Endothelial cell of umbilical vein (primary cell): ENCODE results near the gene MEF2D. TPM values are rescaled to one million over a fixed set of nuclear protein-coding genes. Genes with fewer than 3 reads are reported as not detected.

Source experiments
- BruUV-seq: library from RNA; stranded (reverse); fragments of 400-500 nt; replicated peaks from 2 replicates; lab custom pipeline; 2021; lab: Mats Ljungman, UMichigan
- CTCF ChIA-PET: fragments of 300-600, 350-600 bp; sonication (Branson Sonifier 250); formaldehyde crosslinking; loops from one replicate; lab custom pipeline; 2021; ENCODE audit warnings: antibody characterized with exemption, inconsistent platforms; lab: Charles Lee
- POLR2A ChIA-PET: fragments of 300-600, 350-600 bp; sonication (Branson Sonifier 250); formaldehyde crosslinking; loops from one replicate; lab custom pipeline; 2021; ENCODE audit warnings: antibody characterized with exemption, inconsistent platforms; lab: Charles Lee
- DNase-seq: peaks from one replicate; pipeline ENCODE4 v3.0.0-alpha.2; 2011; ENCODE audit warnings: low read depth, low spot score
- FAIRE-seq: peaks from 2 replicates; lab custom pipeline; 2011; peaks lifted over from hg19 to GRCh38; lab: Jason Lieb, UNC
- H2AFZ ChIP-seq: 2 replicates; pipeline ENCODE4 v1.6.0; 2012; ENCODE audit warnings: low read depth, low read length, control low read depth, inconsistent platforms
- H3K27ac ChIP-seq: 2 replicates; pipeline ENCODE4 v1.5.1; 2011; ENCODE audit warnings: low read depth, mild to moderate bottlenecking, control low read depth, low read length, moderate library complexity; ENCODE audit not compliant: insufficient read depth
- H3K27me3 ChIP-seq, 2 experiments: 2 replicates each; pipeline versions ENCODE4 v1.6.0 to v1.6.1; 2011; ENCODE audit warnings: low read length in 2 of 2, mixed read lengths in 1 of 2; ENCODE audit not compliant: control insufficient read depth in 2 of 2, insufficient read depth in 2 of 2
- H3K36me3 ChIP-seq, 2 experiments: 2 replicates in 1 of 2; 3 replicates in 1 of 2; pipeline ENCODE4 v1.5.1; 2011; ENCODE audit warnings: low read length in 2 of 2, mild to moderate bottlenecking in 1 of 2, moderate library complexity in 1 of 2; ENCODE audit not compliant: control insufficient read depth in 2 of 2, insufficient read depth in 2 of 2; ENCODE audit errors: extremely low read depth in 1 of 2
- H3K4me1 ChIP-seq: 3 replicates; pipeline ENCODE4 v1.5.1; 2011; ENCODE audit warnings: mild to moderate bottlenecking, low read length; ENCODE audit not compliant: control insufficient read depth, insufficient read depth; ENCODE audit errors: extremely low read depth
- H3K4me2 ChIP-seq: 2 replicates; pipeline ENCODE4 v1.6.1; 2011; ENCODE audit warnings: low read length, control low read depth, mixed read lengths; ENCODE audit not compliant: insufficient read depth
- H3K4me3 ChIP-seq, 3 experiments: fragments of 200-600 bp in 1 of 3; sonication (generic), shearing (Covaris generic) in 1 of 3; replicated peaks in 1 of 3; 2 replicates each; pipeline ENCODE4 v1.5.1; 2011 to 2016; ENCODE audit warnings: control low read depth in 3 of 3, low read length in 3 of 3, mild to moderate bottlenecking in 2 of 3, inconsistent platforms in 1 of 3, low read depth in 1 of 3, moderate library complexity in 1 of 3; ENCODE audit not compliant: insufficient read depth in 1 of 3
- H3K79me2 ChIP-seq: 2 replicates; pipeline ENCODE4 v1.6.0; 2012; ENCODE audit warnings: low read length, inconsistent platforms; ENCODE audit not compliant: control insufficient read depth, insufficient read depth
- H3K9ac ChIP-seq: replicated peaks from 2 replicates; pipeline ENCODE3; 2011; ENCODE audit warnings: low read length, control low read depth; ENCODE audit not compliant: insufficient read depth; ENCODE audit errors: extremely low read depth
- H3K9me1 ChIP-seq: replicated peaks from 3 replicates; pipeline ENCODE4 v1.6.0; 2011; ENCODE audit warnings: mild to moderate bottlenecking, low read length; ENCODE audit not compliant: control insufficient read depth, insufficient read depth; ENCODE audit errors: extremely low read depth
- H3K9me3 ChIP-seq: replicated peaks from 2 replicates; pipeline ENCODE4 v1.5.1; 2012; ENCODE audit warnings: low read length, inconsistent platforms; ENCODE audit not compliant: control insufficient read depth, insufficient read depth
- H4K20me1 ChIP-seq: replicated peaks from 2 replicates; pipeline ENCODE3; 2011; ENCODE audit warnings: mild to moderate bottlenecking, low read length; ENCODE audit not compliant: control insufficient read depth, insufficient read depth; ENCODE audit errors: extremely low read depth
- CTCF ChIP-seq, 2 donors: IDR thresholded peaks; 1 replicate in 1 of 2; 2 replicates in 1 of 2; pipeline ENCODE4 v1.5.1; 2011; ENCODE audit warnings: low read length in 2 of 2, mild to moderate bottlenecking in 2 of 2, moderate library complexity in 2 of 2, control low read depth in 1 of 2, inconsistent platforms in 1 of 2, low read depth in 1 of 2; ENCODE audit not compliant: insufficient read depth in 1 of 2; ENCODE audit errors: extremely low read depth in 1 of 2
- EZH2 ChIP-seq: IDR thresholded peaks from 2 replicates; pipeline ENCODE4 v1.6.1; 2012; ENCODE audit warnings: borderline replicate concordance, low read depth, mild to moderate bottlenecking, moderate library complexity, low read length, inconsistent platforms; ENCODE audit not compliant: severe bottlenecking
- FOS ChIP-seq: IDR thresholded peaks from 2 replicates; pipeline ENCODE4 v1.6.1; 2011; ENCODE audit warnings: mild to moderate bottlenecking, low read length, moderate library complexity, borderline replicate concordance; ENCODE audit not compliant: insufficient read depth
- GATA2 ChIP-seq: IDR thresholded peaks from 2 replicates; pipeline ENCODE4 v1.7.0; 2011; ENCODE audit warnings: low read depth, mild to moderate bottlenecking, moderate library complexity, mixed read lengths, low read length; ENCODE audit not compliant: insufficient read length, insufficient read depth
- JUN ChIP-seq: IDR thresholded peaks from 2 replicates; pipeline ENCODE4 v1.6.1; 2011; ENCODE audit warnings: borderline replicate concordance, low read depth; ENCODE audit not compliant: insufficient read length, insufficient read depth
- MYC ChIP-seq: IDR thresholded peaks from one replicate; pipeline ENCODE4 v1.6.1; 2011; ENCODE audit warnings: mild to moderate bottlenecking, low read depth, low read length
- POLR2A ChIP-seq: IDR thresholded peaks from 2 replicates; pipeline ENCODE4 v1.6.1; 2012; ENCODE audit warnings: low read depth, mild to moderate bottlenecking, control low read depth, low read length
- POLR2AphosphoS5 ChIP-seq: IDR thresholded peaks from 2 replicates; pipeline ENCODE4 v1.6.1; 2012; ENCODE audit warnings: low read depth, mild to moderate bottlenecking, control low read depth, low read length, moderate library complexity; ENCODE audit not compliant: insufficient read depth
- dilution Hi-C: fragments of 300-500 bp; cut with MboI; formaldehyde crosslinking; loops from one replicate; pipeline ENCODE4 v1.15.0; 2019; ENCODE audit warnings: low sequenced_read_pairs; ENCODE audit not compliant: extremely low pct_ligation_motif_present
- intact Hi-C: fragments of 100-400 bp; cut with micrococcal nuclease; formaldehyde crosslinking; loops from one replicate; pipeline ENCODE4 v1.10.0; 2022
- polyA plus RNA-seq, 4 experiments: library from polyadenylated mRNA; depleted of rRNA in 3 of 4; stranded (reverse) in 3 of 4; unstranded in 1 of 4; fragments of >200 nt; gene quantifications; 2 replicates each; pipeline versions ENCODE4 v1.2.1 to v1.2.3, GENCODE V29; 2011 to 2012; ENCODE audit warnings: missing spikeins in 1 of 4
- total RNA-seq: library from RNA; stranded (reverse); gene quantifications from 2 replicates; pipeline ENCODE4 v1.2.3, GENCODE V29; 2021
- TF ChIP-seq, protein P1 (sequence below): IDR thresholded peaks from 2 replicates; pipeline ENCODE4 v1.6.1; 2011; ENCODE audit not compliant: insufficient read depth, insufficient read length

The MEF2D gene
- total and polyA plus RNA-seq, 2 donors (not counting 3 experiments of a cell fraction or from before 2014, with no cell fraction given) = 45.4 to 52.2 TPM

GRCh38 chr1:156491151-156491949, 9.2 kb downstream of the MEF2D start:
- Histone ChIP-seq H3K9ac (no peak overlapping the region), H3K9me3 (no peaks in the 10 kb centered on the region), H3K27me3 (no peaks in the 10 kb centered on the region), H2AFZ (no peak overlapping the region), H3K4me2 (peak overlapping the region; percentile 18), H3K4me1 (peaks cover 28% of the 10 kb centered on the region), H3K79me2 (peaks cover 97% of the 10 kb centered on the region), H3K4me3 (no peak overlapping the region), H3K9me1 (no peaks in the 10 kb centered on the region), H3K36me3 (peaks cover 0 to 7% of the 10 kb centered on the region in 2 experiments), H4K20me1 (no peaks in the 10 kb centered on the region), H3K27ac (peak overlapping the region; percentile 10)
- peak; percentile 52 for FAIRE-seq
- no TSS peak for BruUV-seq
- CTCF ChIA-PET = interaction anchor here (0.8 to 9.6 kb wide), 9 partner anchors 8 to 133 kb away, joined by 3 to 119 read pairs (median 4); partner anchors contain the start of genes GPATCH4 and NAXE
- no peak for DNase-seq
- dilution Hi-C loops (no loop called here), intact Hi-C loops (no loop called here)
- POLR2A ChIA-PET = interaction anchor here (1.1 to 1.5 kb wide), 3 partner anchors 10 to 23 kb away, joined by 3 to 9 read pairs (median 5); partner anchors contain the start of gene MEF2D
- TF ChIP-seq EZH2 (no peak), CTCF (IDR thresholded peaks at IDR 0.05; ENCODE audit: extremely low read depth in 1 of 2, insufficient read depth in 1 of 2, low read depth in 1 of 2, low read length in 2 of 2) (no peak), POLR2A (no peak), FOS (no peak), POLR2AphosphoS5 (no peak), JUN (no peak), GATA2 (no peak), MYC (no peak)
- TF ChIP-seq, protein P1, sequence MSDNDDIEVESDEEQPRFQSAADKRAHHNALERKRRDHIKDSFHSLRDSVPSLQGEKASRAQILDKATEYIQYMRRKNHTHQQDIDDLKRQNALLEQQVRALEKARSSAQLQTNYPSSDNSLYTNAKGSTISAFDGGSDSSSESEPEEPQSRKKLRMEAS = no peak
